LNCaP clone FGC (cell line): ENCODE results near the gene PTGDS.

ENCODE experiments used
- DNase-seq: peaks from one replicate; pipeline ENCODE4 v3.0.0-alpha.2; 2011; ENCODE audit warnings: low read depth
- H3K4me3 ChIP-seq: 2 replicates; pipeline ENCODE4 v1.5.1; 2011; ENCODE audit warnings: mild to moderate bottlenecking, low read depth, low read length, control low read depth
- TF ChIP-seq, protein P1 (sequence below): IDR thresholded peaks from 2 replicates; pipeline ENCODE4 v1.5.1; 2012; ENCODE audit warnings: mild to moderate bottlenecking; ENCODE audit not compliant: control insufficient read depth, insufficient read depth; ENCODE audit errors: extremely low read depth

PTGDS gene

DNA sequence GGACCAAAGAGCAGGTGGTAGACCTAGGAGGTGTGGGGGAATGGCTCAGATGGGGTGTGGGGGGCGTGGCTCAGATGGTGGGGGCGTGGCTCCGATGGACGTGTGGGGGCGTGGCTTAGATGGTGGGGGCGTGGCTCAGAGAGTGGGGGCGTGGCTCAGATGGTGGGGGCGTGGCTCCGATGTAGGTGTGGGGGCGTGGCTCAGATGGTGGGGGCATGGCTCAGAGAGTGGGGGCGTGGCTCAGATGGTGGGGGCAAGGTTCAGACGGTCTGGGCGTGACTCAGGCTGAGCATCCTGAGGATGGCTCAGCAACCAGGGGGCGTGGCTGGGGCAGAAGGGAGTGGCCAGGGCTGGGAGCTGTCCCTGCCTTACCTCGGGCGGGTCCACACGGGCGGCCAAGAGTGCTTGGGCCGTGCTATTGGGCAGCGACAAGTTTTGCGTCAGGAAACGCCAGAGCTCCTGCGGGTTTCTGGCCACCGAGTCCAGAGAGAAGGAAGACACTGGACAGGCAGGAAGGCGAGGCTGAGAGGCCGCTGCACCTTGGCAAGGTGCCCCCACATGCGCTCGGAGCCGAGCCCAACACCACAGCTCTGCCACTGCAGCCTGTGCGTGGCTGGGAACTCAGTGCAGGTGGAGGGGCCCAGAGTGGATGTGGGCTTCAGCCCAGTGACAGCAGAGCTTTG, 44.8 kb downstream of the PTGDS start:
- peak; percentile 99 for DNase-seq
- no peak overlapping the region; the same call in 1 of the 2 replicates for H3K4me3 ChIP-seq
- TF ChIP-seq, protein P1, sequence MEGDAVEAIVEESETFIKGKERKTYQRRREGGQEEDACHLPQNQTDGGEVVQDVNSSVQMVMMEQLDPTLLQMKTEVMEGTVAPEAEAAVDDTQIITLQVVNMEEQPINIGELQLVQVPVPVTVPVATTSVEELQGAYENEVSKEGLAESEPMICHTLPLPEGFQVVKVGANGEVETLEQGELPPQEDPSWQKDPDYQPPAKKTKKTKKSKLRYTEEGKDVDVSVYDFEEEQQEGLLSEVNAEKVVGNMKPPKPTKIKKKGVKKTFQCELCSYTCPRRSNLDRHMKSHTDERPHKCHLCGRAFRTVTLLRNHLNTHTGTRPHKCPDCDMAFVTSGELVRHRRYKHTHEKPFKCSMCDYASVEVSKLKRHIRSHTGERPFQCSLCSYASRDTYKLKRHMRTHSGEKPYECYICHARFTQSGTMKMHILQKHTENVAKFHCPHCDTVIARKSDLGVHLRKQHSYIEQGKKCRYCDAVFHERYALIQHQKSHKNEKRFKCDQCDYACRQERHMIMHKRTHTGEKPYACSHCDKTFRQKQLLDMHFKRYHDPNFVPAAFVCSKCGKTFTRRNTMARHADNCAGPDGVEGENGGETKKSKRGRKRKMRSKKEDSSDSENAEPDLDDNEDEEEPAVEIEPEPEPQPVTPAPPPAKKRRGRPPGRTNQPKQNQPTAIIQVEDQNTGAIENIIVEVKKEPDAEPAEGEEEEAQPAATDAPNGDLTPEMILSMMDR = no peak

DNA sequence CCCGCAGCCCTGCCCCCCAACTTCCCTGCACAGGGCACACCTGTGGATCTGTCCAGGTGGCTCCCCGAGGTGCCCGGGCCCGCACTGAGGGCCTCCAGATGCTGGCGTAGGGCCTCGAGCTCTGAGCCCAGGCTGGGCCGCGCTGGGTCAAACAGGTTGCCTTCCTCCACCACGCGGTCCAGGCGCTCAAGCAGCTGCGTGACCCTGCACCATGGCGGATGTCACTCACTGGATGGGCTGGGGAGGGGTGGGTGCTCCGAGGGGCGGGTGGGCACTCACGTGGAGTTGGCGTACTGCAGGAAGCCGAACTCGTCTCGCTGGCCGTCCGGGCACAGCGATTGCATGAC, 45.3 kb downstream of the PTGDS start:
- DNase-seq = no peak
- TF ChIP-seq, protein P1 = no peak
- peak overlapping the region; percentile 15; the same call in 1 of the 2 replicates for H3K4me3 ChIP-seq

DNA sequence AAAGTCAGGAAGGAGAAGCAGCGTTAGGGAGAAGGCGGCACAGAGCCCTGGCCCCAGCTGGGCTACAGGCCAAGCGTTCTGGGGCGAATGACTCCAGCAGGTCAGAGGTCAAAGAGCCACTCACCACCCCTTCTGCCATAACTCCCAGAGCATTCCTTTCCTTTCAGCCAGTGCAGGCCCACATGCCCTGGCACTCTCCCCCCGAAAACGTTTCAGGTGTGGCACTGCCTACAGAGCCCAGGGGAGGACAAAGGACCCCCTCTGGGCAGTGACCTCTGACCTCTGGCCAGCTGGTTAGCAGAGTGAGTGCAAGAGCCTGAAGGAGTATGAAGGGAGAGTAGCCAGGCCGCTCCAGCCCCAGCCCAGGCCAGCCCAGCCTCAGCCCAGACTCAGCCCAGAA, 45.9 kb downstream of the PTGDS start:
- no peak overlapping the region for H3K4me3 ChIP-seq
- DNase-seq = no peak
- TF ChIP-seq, protein P1 = no peak

DNA sequence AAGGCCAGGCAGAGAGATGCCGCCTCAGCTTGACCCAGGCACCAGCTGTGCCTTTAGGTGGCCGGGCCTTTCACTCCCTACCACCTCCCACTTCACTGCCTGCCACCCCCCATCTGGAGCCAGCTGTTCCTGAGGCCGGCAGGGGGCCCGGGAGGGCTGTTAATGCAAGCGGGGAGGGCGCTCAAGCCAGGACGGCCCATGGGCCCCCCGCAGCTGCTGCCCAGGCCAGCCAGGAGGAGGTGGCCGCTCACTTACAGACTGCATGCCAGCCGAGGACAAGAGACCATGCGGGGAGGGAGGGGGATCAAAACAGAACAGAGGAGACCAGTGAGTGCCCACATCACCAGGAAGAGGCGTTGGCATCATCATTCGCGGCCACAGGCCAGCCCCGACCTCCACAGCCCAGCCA, 46.3 kb downstream of the PTGDS start:
- H3K4me3 ChIP-seq = no peak overlapping the region
- DNase-seq = no peak
- TF ChIP-seq, protein P1 = no peak

DNA sequence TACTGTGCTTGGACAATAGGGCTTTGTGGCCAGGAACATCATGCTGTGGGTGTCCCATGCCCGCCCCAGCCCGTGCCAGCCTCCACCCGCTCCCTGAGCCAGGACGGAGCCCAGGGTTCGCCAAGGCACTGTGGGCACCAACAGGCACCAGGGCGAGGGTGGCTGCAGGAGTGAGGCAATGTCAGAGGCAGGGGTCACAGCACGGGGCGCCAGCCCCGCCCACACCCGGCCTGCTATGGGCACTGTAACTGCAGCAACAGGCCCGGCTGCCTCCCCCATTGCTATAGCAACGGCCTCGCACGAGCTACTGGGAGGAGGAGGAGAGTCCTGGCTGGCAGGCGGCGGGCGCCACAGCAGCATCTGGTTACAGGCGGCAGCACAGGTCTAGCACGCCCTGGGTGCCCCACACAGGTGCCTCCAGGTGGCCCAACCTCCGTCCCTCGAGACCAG, 48.2 kb downstream of the PTGDS start:
- TF ChIP-seq, protein P1 = peak; percentile 29; the same call in 1 of the 2 replicates

DNA sequence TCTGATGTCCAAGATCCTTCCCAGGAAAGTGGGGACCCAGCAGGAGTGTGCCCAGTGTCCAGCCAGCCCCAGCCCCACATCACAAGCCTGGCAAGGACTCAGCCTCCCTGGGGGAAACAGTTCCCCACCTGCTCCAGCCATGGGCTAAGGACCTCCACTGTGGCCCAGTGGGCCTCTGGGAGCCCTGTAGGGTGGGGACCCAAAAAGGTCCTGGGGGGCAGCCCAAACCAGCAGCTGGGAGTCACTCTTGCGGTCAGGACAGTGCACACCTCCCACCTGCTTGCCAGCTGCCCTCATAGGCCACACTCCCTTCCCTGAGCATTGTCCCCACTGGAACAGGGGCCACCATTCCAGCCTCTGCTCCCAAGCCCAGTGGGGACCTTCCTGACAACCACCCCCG, 49.1 kb downstream of the PTGDS start:
- TF ChIP-seq, protein P1 = no peak
- H3K4me3 ChIP-seq = peak overlapping the region; percentile 75
- no peak for DNase-seq

More for the DNA sequence above, 48.2 kb downstream of the PTGDS start:
- peak overlapping the region; percentile 75 for H3K4me3 ChIP-seq
- peak; percentile 69 for DNase-seq

DNA sequence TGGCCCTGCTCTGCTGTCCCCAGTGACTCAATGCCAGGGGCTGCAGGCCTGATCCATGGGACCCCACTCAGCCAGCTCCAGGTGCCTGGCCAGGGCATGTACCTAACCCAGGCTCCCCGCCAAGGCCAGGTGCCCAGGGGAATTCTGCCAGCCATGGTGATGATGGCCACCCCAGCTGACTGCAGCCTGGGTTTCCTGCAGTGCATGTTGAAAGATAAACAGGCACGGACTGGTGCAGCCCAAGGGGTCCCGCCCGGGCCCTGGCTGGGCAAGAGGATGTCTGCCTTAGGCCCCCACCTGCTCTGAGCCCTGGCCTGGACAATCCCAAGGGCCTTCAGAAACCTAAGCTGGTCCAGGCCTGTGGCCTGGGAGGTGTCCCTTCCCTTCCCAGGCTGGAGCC, 49.5 kb downstream of the PTGDS start:
- no peak for DNase-seq
- TF ChIP-seq, protein P1 = no peak
- peak overlapping the region; percentile 75 for H3K4me3 ChIP-seq
